Psoas muscle (tissue), 8 donors: Measurements from ENCODE around the gene DNAJC17. TPM values are rescaled to one million over a fixed set of nuclear protein-coding genes. Genes with fewer than 3 reads are reported as not detected.

ENCODE experiments used
- ATAC-seq, 4 donors: fragments of 200-7000 bp; cut with Tn5 transposase; one replicate each; pipeline ENCODE4 v1.9.1; 2020; ENCODE audit warnings: moderate library complexity in 3 of 4, mild to moderate bottlenecking in 2 of 4
- DNase-seq, 2 donors: peaks; one replicate each; pipeline ENCODE4 v3.0.0-alpha.2; 2020
- H3K27ac ChIP-seq: fragments of 200-600 bp; one replicate; pipeline ENCODE4 v1.8.0; 2022
- H3K27me3 ChIP-seq, 3 donors: fragments of 200-600 bp in 1 of 3; one replicate each; pipeline versions ENCODE4 v1.6.1 to v1.8.0; 2013 to 2022; ENCODE audit warnings: low read length in 2 of 3, mild to moderate bottlenecking in 2 of 3, moderate library complexity in 1 of 3; ENCODE audit not compliant: insufficient read depth in 3 of 3
- H3K36me3 ChIP-seq, 2 donors: fragments of 200-600 bp in 1 of 2; one replicate each; pipeline versions ENCODE4 v1.6.1 to v1.8.0; 2013 to 2022; ENCODE audit warnings: low read depth in 1 of 2, mild to moderate bottlenecking in 1 of 2, moderate library complexity in 1 of 2; ENCODE audit not compliant: insufficient read depth in 1 of 2
- H3K4me1 ChIP-seq: fragments of 200-600 bp; one replicate; pipeline ENCODE4 v1.8.0; 2022
- H3K4me3 ChIP-seq: fragments of 200-600 bp; one replicate; pipeline ENCODE4 v1.8.0; 2022; ENCODE audit warnings: mild to moderate bottlenecking
- H3K9me3 ChIP-seq: fragments of 200-600 bp; one replicate; pipeline ENCODE4 v1.8.0; 2022
- CTCF ChIP-seq: fragments of 200-600 bp; IDR thresholded peaks from one replicate; pipeline ENCODE4 v1.8.0; 2022; ENCODE audit warnings: antibody characterized with exemption
- WGBS, 3 donors: extraction: QIAGEN DNeasy Blood & Tissue Kit; methylation state at CpG; one replicate each; pipeline versions ENCODE4 v1.1.6 to v1.1.7; 2013; 5-methylcytosine and 5-hydroxymethylcytosine counted together
- intact Hi-C, 2 donors: fragments of 100-400 bp; cut with DNase I; formaldehyde crosslinking; loops; one replicate each; pipeline versions ENCODE4 v1.11.0 to v1.14.2; 2022
- polyA plus RNA-seq, 3 donors: library from polyadenylated mRNA; stranded (reverse); fragments of 200-250 nt; gene quantifications; one replicate each; pipeline ENCODE4 v1.2.3, GENCODE V29; 2013
- total RNA-seq, 4 donors: library from RNA; stranded (reverse); fragmentation: NEBNext Ultra II Directional in 2 of 4; extraction: Animal tissue kit (Norgen Biotek cat#: 25700) in 2 of 4; gene quantifications; one replicate each; pipeline versions ENCODE4 v1.2.1 to v1.2.4, GENCODE V29; 2021 to 2023
- donor health status: healthy with polysubstance abuse.
- donor health status: DM: no; HTN: no; CAD: no; lungs with moderate emphysema.
- donor health status: Bipolar disorder and iron deficiency.
- donor health status: healthy.
- donor health status: DM: yes; HTN: yes; CAD: no.
- donor health status: DM: no; HTN: no; CAD: no.
- donor health status: DM: no; HTN: no; CAD: no.
- donor health status: DM: yes; HTN: yes; CAD: no.

Gene DNAJC17
- total and polyA plus RNA-seq, 7 donors = 8.9 to 32.4 (median 16.6) TPM

GRCh38 chr15:40843885-40844695 is 36.8 kb upstream of the DNAJC17 start, which contains the start of gene SPINT1:
Gene SPINT1 (plus strand): TSS chr15:40844048. CDS start chr15:40844555, 507 bp downstream.
- Histone ChIP-seq H3K36me3 (no peaks in the 10 kb centered on the region), H3K4me3 (peak within 1 kb of the TSS; percentile 58), H3K27me3 (peaks cover 0 to 51% (median 22%) of the 10 kb centered on the region in 3 donors), H3K9me3 (no peaks in the 10 kb centered on the region), H3K27ac (no peak within 1 kb of the TSS), H3K4me1 (peaks cover 8% of the 10 kb centered on the region)
- ATAC-seq (peak in 3 of 4 donors; percentile 22 to 38 (median 38)), DNase-seq (no peak)
- WGBS, 3 donors = 1% methylated on average over 55 to 89 of the region's 89 CpGs
- no peak for TF ChIP-seq CTCF
- intact Hi-C loops = loop anchor here (10.0 kb wide), 1 partner anchor 59 kb away; no protein-coding TSS in a partner anchor

- Histone ChIP-seq H3K36me3 (no peaks in the 10 kb centered on the region), H3K9me3 (no peaks in the 10 kb centered on the region), H3K27ac (no peak overlapping the region), H3K4me3 (peak overlapping the region; percentile 58), H3K4me1 (peaks cover 8% of the 10 kb centered on the region), H3K27me3 (peaks cover 0 to 51% (median 22%) of the 10 kb centered on the region in 3 donors)
- 13 to 15% (median 15%) methylated on average over 31 to 34 of the region's 34 CpGs for WGBS, 3 donors
- intact Hi-C loops = loop anchor here (10.0 kb wide), 1 partner anchor 59 kb away; no protein-coding TSS in a partner anchor
- TF ChIP-seq CTCF = no peak
- DNase-seq = no peak
- no peak for ATAC-seq
These were observed 36.1 kb upstream of the DNAJC17 start for GRCh38 chr15:40843261-40843884.

GRCh38 chr15:40841741-40842140 is 34.5 kb upstream of the DNAJC17 start:
- peaks cover 8% of the 10 kb centered on the region for H3K4me1 ChIP-seq
- H3K9me3 ChIP-seq = no peaks in the 10 kb centered on the region
- DNase-seq (no peak), ATAC-seq (no peak)
- peaks cover 0 to 49% (median 22%) of the 10 kb centered on the region in 3 donors for H3K27me3 ChIP-seq
- WGBS, 3 donors = 63 to 76% (median 68%) methylated on average over 2 of the region's 2 CpGs
- H3K36me3 ChIP-seq = no peaks in the 10 kb centered on the region
- H3K4me3 ChIP-seq = no peak overlapping the region
- intact Hi-C loops = loop anchor here (10.0 kb wide), 1 partner anchor 57 kb away; no protein-coding TSS in a partner anchor
- H3K27ac ChIP-seq = no peak overlapping the region
- no peak for TF ChIP-seq CTCF

- Histone ChIP-seq H3K27ac (no peak overlapping the region), H3K9me3 (no peaks in the 10 kb centered on the region), H3K4me3 (no peak overlapping the region), H3K27me3 (peaks cover 0 to 19% (median 11%) of the 10 kb centered on the region in 3 donors), H3K36me3 (no peaks in the 10 kb centered on the region), H3K4me1 (no peaks in the 10 kb centered on the region)
- TF ChIP-seq CTCF = no peak
- DNase-seq (peak in 1 of 2 donors; percentile 15), ATAC-seq (no peak)
- WGBS, 3 donors = 75 to 83% (median 81%) methylated on average over 5 of the region's 5 CpGs
- intact Hi-C loops = no loop called here
These were observed 31.5 kb upstream of the DNAJC17 start for GRCh38 chr15:40838756-40839155.
